H1 (cell line): ENCODE measurements around the gene DYNC1I1. TPM values are rescaled to one million over a fixed set of nuclear protein-coding genes. Genes with fewer than 3 reads are reported as not detected.

Experiments used
- CTCF ChIA-PET: fragments of 300-600 bp; sonication (Branson Sonifier 250); formaldehyde crosslinking; loops from one replicate; lab custom pipeline; 2021; ENCODE audit not compliant: partially characterized antibody; lab: Charles Lee
- POLR2A ChIA-PET: fragments of 300-600 bp; sonication (Branson Sonifier 250); formaldehyde crosslinking; loops from one replicate; lab custom pipeline; 2021; ENCODE audit warnings: inconsistent platforms; ENCODE audit not compliant: partially characterized antibody; lab: Charles Lee
- DNase-seq, 2 experiments: peaks; one replicate each; pipeline versions ENCODE4 v3.0.0 to v3.0.0-alpha.2; 2010 to 2022; ENCODE audit warnings: low spot score in 2 of 2, low read depth in 1 of 2, mixed read lengths in 1 of 2
- FAIRE-seq: peaks from 2 replicates; lab custom pipeline; 2011; peaks lifted over from hg19 to GRCh38; lab: Jason Lieb, UNC
- H2AFZ ChIP-seq: 2 replicates; pipeline ENCODE4 v1.8.1; 2012; ENCODE audit warnings: low read length, inconsistent platforms
- H2AK5ac ChIP-seq: 2 replicates; pipeline ENCODE4 v1.6.1; 2013; ENCODE audit warnings: low read depth, low read length
- H2BK120ac ChIP-seq: replicated peaks from 2 replicates; pipeline ENCODE3; 2013; ENCODE audit warnings: low read depth, low read length, inconsistent platforms
- H2BK12ac ChIP-seq: 2 replicates; pipeline ENCODE4 v1.6.1; 2013; ENCODE audit warnings: low read depth, low read length
- H2BK15ac ChIP-seq: 2 replicates; pipeline ENCODE4 v1.6.1; 2013; ENCODE audit warnings: low read length
- H2BK20ac ChIP-seq: 2 replicates; pipeline ENCODE4 v1.6.1; 2013; ENCODE audit warnings: low read length
- H2BK5ac ChIP-seq: 2 replicates; pipeline ENCODE4 v1.6.1; 2013; ENCODE audit warnings: low read depth, low read length
- H3K14ac ChIP-seq: 2 replicates; pipeline ENCODE4 v1.6.1; 2013; ENCODE audit warnings: inconsistent platforms; ENCODE audit not compliant: insufficient read length
- H3K18ac ChIP-seq: 2 replicates; pipeline ENCODE4 v1.6.1; 2013; ENCODE audit warnings: low read length; ENCODE audit errors: extremely low read depth
- H3K23ac ChIP-seq: 2 replicates; pipeline ENCODE4 v1.6.1; 2013; ENCODE audit warnings: inconsistent platforms; ENCODE audit not compliant: insufficient read length
- H3K23me2 ChIP-seq: 2 replicates; pipeline ENCODE4 v1.6.1; 2013; ENCODE audit warnings: low read depth, low read length
- H3K27ac ChIP-seq: 2 replicates; pipeline ENCODE4 v1.6.1; 2011; ENCODE audit warnings: low read depth, low read length, inconsistent platforms
- H3K27me3 ChIP-seq, 4 experiments: replicated peaks in 1 of 4; 1 replicate in 1 of 4; 2 replicates in 3 of 4; pipeline versions ENCODE4 v1.6.1 to v1.8.1; 2011 to 2013; ENCODE audit warnings: low read length in 3 of 4, mild to moderate bottlenecking in 3 of 4, inconsistent platforms in 2 of 4, mixed read lengths in 2 of 4, moderate library complexity in 1 of 4; ENCODE audit not compliant: control insufficient read depth in 3 of 4, insufficient read depth in 3 of 4; ENCODE audit errors: extremely low read depth in 1 of 4
- H3K36me3 ChIP-seq, 4 experiments: 2 replicates each; pipeline versions ENCODE4 v1.6.1 to v1.8.1; 2011 to 2013; ENCODE audit warnings: mild to moderate bottlenecking in 4 of 4, low read length in 3 of 4, moderate library complexity in 2 of 4, control low read depth in 1 of 4, inconsistent platforms in 1 of 4; ENCODE audit not compliant: insufficient read depth in 4 of 4, control insufficient read depth in 2 of 4
- H3K4ac ChIP-seq: replicated peaks from 2 replicates; pipeline ENCODE3; 2013; ENCODE audit warnings: low read length, low read depth, mixed read lengths, inconsistent platforms; ENCODE audit not compliant: insufficient read length
- H3K4me1 ChIP-seq, 4 experiments: replicated peaks in 1 of 4; 1 replicate in 1 of 4; 2 replicates in 3 of 4; pipeline versions ENCODE4 v1.6.1 to v1.8.1; 2011 to 2013; ENCODE audit warnings: low read length in 3 of 4, inconsistent platforms in 2 of 4, mixed read lengths in 1 of 4; ENCODE audit not compliant: insufficient read depth in 4 of 4, control insufficient read depth in 3 of 4
- H3K4me2 ChIP-seq, 2 experiments: 2 replicates each; pipeline versions ENCODE4 v1.6.1 to v1.8.1; 2011 to 2013; ENCODE audit warnings: low read depth in 2 of 2, low read length in 2 of 2, control low read depth in 1 of 2, inconsistent platforms in 1 of 2, mild to moderate bottlenecking in 1 of 2; ENCODE audit not compliant: insufficient read depth in 1 of 2
- H3K4me3 ChIP-seq, 4 experiments: fragments of 200-600, 300-600 bp in 1 of 4; sonication (generic), shearing (Covaris generic), sonication (Bioruptor Twin) in 1 of 4; 2 replicates each; pipeline versions ENCODE4 v1.5.1 to v1.8.1; 2011 to 2016; ENCODE audit warnings: low read length in 4 of 4, low read depth in 3 of 4, control low read depth in 2 of 4, inconsistent platforms in 2 of 4, mild to moderate bottlenecking in 2 of 4, mixed read lengths in 1 of 4, moderate library complexity in 1 of 4; ENCODE audit not compliant: insufficient read depth in 2 of 4; ENCODE audit errors: extremely low read depth in 1 of 4
- H3K56ac ChIP-seq: replicated peaks from 2 replicates; pipeline ENCODE3; 2013; ENCODE audit warnings: low read depth, mild to moderate bottlenecking, mixed read lengths, low read length, inconsistent platforms; ENCODE audit not compliant: insufficient read length
- H3K79me1 ChIP-seq: 2 replicates; pipeline ENCODE4 v1.6.1; 2013; ENCODE audit warnings: low read depth, low read length, control low read depth
- H3K79me2 ChIP-seq, 2 experiments: 2 replicates each; pipeline versions ENCODE4 v1.6.1 to v1.8.1; 2012 to 2013; ENCODE audit warnings: low read length in 2 of 2, mild to moderate bottlenecking in 2 of 2, inconsistent platforms in 1 of 2; ENCODE audit not compliant: insufficient read depth in 2 of 2, control insufficient read depth in 1 of 2
- H3K9ac ChIP-seq, 4 experiments: replicated peaks in 1 of 4; 1 replicate in 1 of 4; 2 replicates in 3 of 4; pipeline versions ENCODE4 v1.6.1 to v1.8.1; 2011 to 2013; ENCODE audit warnings: low read depth in 3 of 4, low read length in 3 of 4, control low read depth in 2 of 4, mild to moderate bottlenecking in 2 of 4, moderate library complexity in 2 of 4, inconsistent platforms in 1 of 4; ENCODE audit errors: extremely low read depth in 1 of 4
- H3K9me3 ChIP-seq, 2 experiments: 2 replicates each; pipeline versions ENCODE4 v1.6.1 to v1.8.1; 2012 to 2013; ENCODE audit warnings: mild to moderate bottlenecking in 2 of 2, moderate library complexity in 2 of 2, control low read depth in 1 of 2, inconsistent platforms in 1 of 2, low read depth in 1 of 2, low read length in 1 of 2, mixed read lengths in 1 of 2; ENCODE audit not compliant: insufficient read depth in 2 of 2
- H4K20me1 ChIP-seq, 2 experiments: replicated peaks in 1 of 2; 2 replicates each; pipeline versions ENCODE3 to v1.8.1; 2011 to 2013; ENCODE audit warnings: inconsistent platforms in 2 of 2, low read length in 2 of 2, mild to moderate bottlenecking in 1 of 2; ENCODE audit not compliant: insufficient read depth in 2 of 2, control insufficient read depth in 1 of 2
- H4K5ac ChIP-seq: 2 replicates; pipeline ENCODE4 v1.6.1; 2013; ENCODE audit warnings: low read length, low read depth, mixed read lengths, inconsistent platforms; ENCODE audit not compliant: insufficient read length
- H4K8ac ChIP-seq: 2 replicates; pipeline ENCODE4 v1.8.0; 2013; ENCODE audit warnings: mild to moderate bottlenecking, moderate library complexity, low read length, inconsistent platforms; ENCODE audit not compliant: insufficient read depth; ENCODE audit errors: extremely low read depth
- H4K91ac ChIP-seq: replicated peaks from 2 replicates; pipeline ENCODE3; 2013; ENCODE audit warnings: low read length, mixed read lengths, inconsistent platforms; ENCODE audit not compliant: insufficient read length
- ATF3 ChIP-seq: IDR thresholded peaks from 2 replicates; pipeline ENCODE4 v1.6.1; 2011; ENCODE audit warnings: low read depth, mild to moderate bottlenecking, low read length; ENCODE audit not compliant: insufficient read depth
- HDAC2 ChIP-seq, 2 experiments: fragments of 300-600 bp in 1 of 2; sonication (generic) in 1 of 2; IDR thresholded peaks; 2 replicates each; pipeline ENCODE4 v1.6.1; 2011 to 2012; ENCODE audit warnings: low read depth in 2 of 2, low read length in 2 of 2, mild to moderate bottlenecking in 2 of 2, moderate library complexity in 2 of 2, borderline replicate concordance in 1 of 2, inconsistent platforms in 1 of 2
- SP4 ChIP-seq: IDR thresholded peaks from 2 replicates; pipeline ENCODE4 v1.6.1; 2012; ENCODE audit warnings: low read length, inconsistent platforms
- TEAD4 ChIP-seq: IDR thresholded peaks from 2 replicates; pipeline ENCODE4 v1.6.1; 2012; ENCODE audit warnings: low read depth, low read length, inconsistent platforms, mixed read lengths
- WGBS, 2 experiments: shearing (Covaris generic) in 1 of 2; methylation state at CpG; one replicate each; pipeline versions ENCODE4 v1.1.6 to v1.1.7; 2013 to 2015; ENCODE audit warnings: low lambda C conversion rate in 2 of 2, mixed read lengths in 2 of 2, inconsistent platforms in 1 of 2, low coverage in 1 of 2, missing lambda C conversion rate in 1 of 2; ENCODE audit not compliant: insufficient replicate concordance in 2 of 2, insufficient coverage in 1 of 2, insufficient read length in 1 of 2; ENCODE audit errors: extremely low coverage in 1 of 2, missing lambda C conversion rate in 1 of 2; 5-methylcytosine and 5-hydroxymethylcytosine counted together
- polyA plus RNA-seq, 7 experiments: library from polyadenylated mRNA; depleted of rRNA in 3 of 7; stranded (reverse) in 5 of 7; unstranded in 2 of 7; fragments of >200 nt in 5 of 7; fragments of 200-250 nt in 2 of 7; gene quantifications; 1 replicate in 5 of 7; 2 replicates in 1 of 7; 4 replicates in 1 of 7; pipeline versions ENCODE4 v1.2.1 to v1.2.3, GENCODE V29; 2011 to 2013; ENCODE audit warnings: missing spikeins in 2 of 7, mixed read lengths in 2 of 7
- total RNA-seq: library from RNA; stranded (reverse); fragmentation: NEBNext Ultra II Directional; extraction: Animal tissue kit (Norgen Biotek cat#: 25700); gene quantifications from 2 replicates; pipeline ENCODE4 v1.2.1, GENCODE V29; 2021

The DYNC1I1 gene
- total and polyA plus RNA-seq, 2 of the 8 experiments (the other 6 are each of a cell fraction or from before 2014, with no cell fraction given) = 0.45 to 0.58 TPM

DNA sequence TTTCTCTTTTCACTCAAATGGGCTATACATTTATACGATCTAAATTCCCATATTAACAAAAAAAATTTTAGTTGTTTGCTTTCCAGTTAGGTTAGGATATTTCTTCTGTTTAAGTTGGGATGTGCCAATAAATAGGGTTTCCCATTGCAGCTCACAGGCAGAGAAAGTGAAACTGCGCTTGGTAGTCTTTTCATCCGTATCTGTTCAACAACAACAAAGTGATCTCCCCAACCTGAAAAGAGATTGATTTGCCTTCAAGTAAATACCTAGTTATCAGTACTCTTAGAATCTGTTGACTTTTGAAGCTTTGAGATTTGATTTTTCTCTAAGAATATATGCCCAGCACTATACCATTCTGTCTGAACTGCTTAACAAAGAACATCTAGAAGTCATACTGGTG is 143.4 kb downstream of the DYNC1I1 start:
- 93% methylated on average over 3 of the region's 3 CpGs; no CpG with 5 or more reads in 1 of the 2 experiments for WGBS, 2 experiments
- no peak overlapping the region for H2BK5ac ChIP-seq
- no peaks in the 10 kb centered on the region for H3K36me3 ChIP-seq
- no peak overlapping the region for H4K8ac ChIP-seq
- H3K23me2 ChIP-seq = no peaks in the 10 kb centered on the region
- no peak overlapping the region for H3K14ac ChIP-seq
- no peak overlapping the region for H3K4me3 ChIP-seq
- ChIA-PET CTCF (interaction anchor here (0.5 to 4.1 kb wide), 23 partner anchors 9 to 1149 kb away, joined by 3 to 38 read pairs (median 4); no protein-coding TSS in a partner anchor), POLR2A (no interaction called here)
- no peak overlapping the region for H4K91ac ChIP-seq
- H3K23ac ChIP-seq = no peak overlapping the region
- DNase-seq (no peak), FAIRE-seq (no peak)
- no peak overlapping the region for H3K4ac ChIP-seq
- H2BK120ac ChIP-seq = no peak overlapping the region
- H2BK15ac ChIP-seq = no peak overlapping the region
- no peak overlapping the region for H3K18ac ChIP-seq
- H2AK5ac ChIP-seq = no peak overlapping the region
- no peak overlapping the region for H4K5ac ChIP-seq
- no peaks in the 10 kb centered on the region for H3K27me3 ChIP-seq
- H2AFZ ChIP-seq = no peak overlapping the region
- H3K9ac ChIP-seq = no peak overlapping the region
- H3K56ac ChIP-seq = no peak overlapping the region
- no peaks in the 10 kb centered on the region for H4K20me1 ChIP-seq
- H3K4me1 ChIP-seq = no peaks in the 10 kb centered on the region
- no peaks in the 10 kb centered on the region for H3K79me2 ChIP-seq
- no peak overlapping the region for H3K27ac ChIP-seq
- H3K4me2 ChIP-seq = no peak overlapping the region
- H3K79me1 ChIP-seq = no peaks in the 10 kb centered on the region
- no peak overlapping the region for H2BK12ac ChIP-seq
- no peak overlapping the region for H2BK20ac ChIP-seq
- no peaks in the 10 kb centered on the region for H3K9me3 ChIP-seq
- TF ChIP-seq SP4 (no peak), HDAC2 (IDR thresholded peaks at IDR 0.05; ENCODE audit: borderline replicate concordance in 1 of 2, low read depth in 2 of 2, low read length in 2 of 2) (no peak), TEAD4 (no peak), ATF3 (no peak)
